Measurements from ENCODE around the gene QPCT. TPM values are rescaled to one million over a fixed set of nuclear protein-coding genes. Genes with fewer than 3 reads are reported as not detected.

Gene QPCT
- total and polyA plus RNA-seq, 2 experiments from 2014 or later = 13.2 TPM

DNA sequence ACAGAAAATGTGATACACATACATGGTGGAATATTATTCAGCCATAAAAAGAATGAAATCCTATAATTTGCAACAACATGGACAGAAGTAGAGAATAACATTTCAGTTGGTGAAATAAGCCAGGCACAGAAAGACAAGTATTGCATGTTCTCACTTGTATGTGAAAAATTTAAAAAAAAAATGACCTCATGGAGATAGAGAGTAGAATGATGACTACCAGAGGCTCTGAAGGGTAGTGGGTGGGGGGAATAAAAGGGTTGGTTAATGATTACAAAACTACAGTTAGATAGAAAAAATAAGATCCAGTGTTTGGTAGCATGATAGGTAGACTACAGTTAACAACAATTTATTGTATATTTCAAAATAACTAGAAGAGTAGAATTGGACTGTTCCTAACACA is 44.3 kb upstream of the QPCT start (continued):
- TF ChIP-seq, protein P1, sequence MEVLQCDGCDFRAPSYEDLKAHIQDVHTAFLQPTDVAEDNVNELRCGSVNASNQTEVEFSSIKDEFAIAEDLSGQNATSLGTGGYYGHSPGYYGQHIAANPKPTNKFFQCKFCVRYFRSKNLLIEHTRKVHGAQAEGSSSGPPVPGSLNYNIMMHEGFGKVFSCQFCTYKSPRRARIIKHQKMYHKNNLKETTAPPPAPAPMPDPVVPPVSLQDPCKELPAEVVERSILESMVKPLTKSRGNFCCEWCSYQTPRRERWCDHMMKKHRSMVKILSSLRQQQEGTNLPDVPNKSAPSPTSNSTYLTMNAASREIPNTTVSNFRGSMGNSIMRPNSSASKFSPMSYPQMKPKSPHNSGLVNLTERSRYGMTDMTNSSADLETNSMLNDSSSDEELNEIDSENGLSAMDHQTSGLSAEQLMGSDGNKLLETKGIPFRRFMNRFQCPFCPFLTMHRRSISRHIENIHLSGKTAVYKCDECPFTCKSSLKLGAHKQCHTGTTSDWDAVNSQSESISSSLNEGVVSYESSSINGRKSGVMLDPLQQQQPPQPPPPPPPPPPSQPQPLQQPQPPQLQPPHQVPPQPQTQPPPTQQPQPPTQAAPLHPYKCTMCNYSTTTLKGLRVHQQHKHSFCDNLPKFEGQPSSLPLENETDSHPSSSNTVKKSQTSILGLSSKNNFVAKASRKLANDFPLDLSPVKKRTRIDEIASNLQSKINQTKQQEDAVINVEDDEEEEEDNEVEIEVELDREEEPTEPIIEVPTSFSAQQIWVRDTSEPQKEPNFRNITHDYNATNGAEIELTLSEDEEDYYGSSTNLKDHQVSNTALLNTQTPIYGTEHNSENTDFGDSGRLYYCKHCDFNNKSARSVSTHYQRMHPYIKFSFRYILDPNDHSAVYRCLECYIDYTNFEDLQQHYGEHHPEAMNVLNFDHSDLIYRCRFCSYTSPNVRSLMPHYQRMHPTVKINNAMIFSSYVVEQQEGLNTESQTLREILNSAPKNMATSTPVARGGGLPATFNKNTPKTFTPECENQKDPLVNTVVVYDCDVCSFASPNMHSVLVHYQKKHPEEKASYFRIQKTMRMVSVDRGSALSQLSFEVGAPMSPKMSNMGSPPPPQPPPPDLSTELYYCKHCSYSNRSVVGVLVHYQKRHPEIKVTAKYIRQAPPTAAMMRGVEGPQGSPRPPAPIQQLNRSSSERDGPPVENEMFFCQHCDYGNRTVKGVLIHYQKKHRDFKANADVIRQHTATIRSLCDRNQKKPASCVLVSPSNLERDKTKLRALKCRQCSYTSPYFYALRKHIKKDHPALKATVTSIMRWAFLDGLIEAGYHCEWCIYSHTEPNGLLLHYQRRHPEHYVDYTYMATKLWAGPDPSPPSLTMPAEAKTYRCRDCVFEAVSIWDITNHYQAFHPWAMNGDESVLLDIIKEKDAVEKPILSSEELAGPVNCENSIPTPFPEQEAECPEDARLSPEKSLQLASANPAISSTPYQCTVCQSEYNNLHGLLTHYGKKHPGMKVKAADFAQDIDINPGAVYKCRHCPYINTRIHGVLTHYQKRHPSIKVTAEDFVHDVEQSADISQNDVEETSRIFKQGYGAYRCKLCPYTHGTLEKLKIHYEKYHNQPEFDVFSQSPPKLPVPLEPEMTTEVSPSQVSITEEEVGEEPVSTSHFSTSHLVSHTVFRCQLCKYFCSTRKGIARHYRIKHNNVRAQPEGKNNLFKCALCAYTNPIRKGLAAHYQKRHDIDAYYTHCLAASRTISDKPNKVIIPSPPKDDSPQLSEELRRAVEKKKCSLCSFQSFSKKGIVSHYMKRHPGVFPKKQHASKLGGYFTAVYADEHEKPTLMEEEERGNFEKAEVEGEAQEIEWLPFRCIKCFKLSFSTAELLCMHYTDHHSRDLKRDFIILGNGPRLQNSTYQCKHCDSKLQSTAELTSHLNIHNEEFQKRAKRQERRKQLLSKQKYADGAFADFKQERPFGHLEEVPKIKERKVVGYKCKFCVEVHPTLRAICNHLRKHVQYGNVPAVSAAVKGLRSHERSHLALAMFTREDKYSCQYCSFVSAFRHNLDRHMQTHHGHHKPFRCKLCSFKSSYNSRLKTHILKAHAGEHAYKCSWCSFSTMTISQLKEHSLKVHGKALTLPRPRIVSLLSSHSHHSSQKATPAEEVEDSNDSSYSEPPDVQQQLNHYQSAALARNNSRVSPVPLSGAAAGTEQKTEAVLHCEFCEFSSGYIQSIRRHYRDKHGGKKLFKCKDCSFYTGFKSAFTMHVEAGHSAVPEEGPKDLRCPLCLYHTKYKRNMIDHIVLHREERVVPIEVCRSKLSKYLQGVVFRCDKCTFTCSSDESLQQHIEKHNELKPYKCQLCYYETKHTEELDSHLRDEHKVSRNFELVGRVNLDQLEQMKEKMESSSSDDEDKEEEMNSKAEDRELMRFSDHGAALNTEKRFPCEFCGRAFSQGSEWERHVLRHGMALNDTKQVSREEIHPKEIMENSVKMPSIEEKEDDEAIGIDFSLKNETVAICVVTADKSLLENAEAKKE (CRISPR knock-in tag; IDR thresholded peaks at IDR 0.05) = no peak
- TF ChIP-seq POLR2AphosphoS5 (IDR thresholded peaks at IDR 0.05; ENCODE audit: low read depth) (no peak), NANOG (IDR thresholded peaks at IDR 0.05; ENCODE audit: borderline replicate concordance) (no peak), JUNB (IDR thresholded peaks at IDR 0.05; ENCODE audit: unreplicated experiment) (no peak), EZH2 (IDR thresholded peaks at IDR 0.05; ENCODE audit: low read depth, unreplicated experiment) (no peak)
- TF ChIP-seq, protein P2, sequence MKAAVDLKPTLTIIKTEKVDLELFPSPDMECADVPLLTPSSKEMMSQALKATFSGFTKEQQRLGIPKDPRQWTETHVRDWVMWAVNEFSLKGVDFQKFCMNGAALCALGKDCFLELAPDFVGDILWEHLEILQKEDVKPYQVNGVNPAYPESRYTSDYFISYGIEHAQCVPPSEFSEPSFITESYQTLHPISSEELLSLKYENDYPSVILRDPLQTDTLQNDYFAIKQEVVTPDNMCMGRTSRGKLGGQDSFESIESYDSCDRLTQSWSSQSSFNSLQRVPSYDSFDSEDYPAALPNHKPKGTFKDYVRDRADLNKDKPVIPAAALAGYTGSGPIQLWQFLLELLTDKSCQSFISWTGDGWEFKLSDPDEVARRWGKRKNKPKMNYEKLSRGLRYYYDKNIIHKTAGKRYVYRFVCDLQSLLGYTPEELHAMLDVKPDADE (IDR thresholded peaks at IDR 0.05) = no peak

DNA sequence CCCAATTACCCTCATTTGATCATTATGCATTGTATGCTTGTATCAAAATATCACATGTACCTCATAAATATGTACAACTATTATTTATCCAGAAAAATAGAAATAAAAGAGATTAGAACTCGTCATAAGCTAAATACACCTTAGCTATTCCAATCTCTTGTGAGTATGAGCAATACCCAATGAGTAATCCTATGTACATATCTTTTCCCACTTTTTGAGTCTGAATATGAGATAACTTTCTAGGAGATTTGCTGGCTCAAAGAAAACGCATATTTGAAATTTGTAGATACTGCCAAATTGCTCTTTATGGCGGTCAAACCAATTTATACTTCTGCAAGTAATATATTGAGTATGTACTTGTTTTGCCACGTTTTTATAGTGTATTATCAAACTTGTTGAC is 43.9 kb upstream of the QPCT start:
- Mint-ChIP-seq H3K9me3 (peaks cover 15% of the 10 kb centered on the region), H3K27ac (no peak overlapping the region), H3K27me3 (ENCODE audit: insufficient read depth, low read depth, poor library complexity) (no peaks in the 10 kb centered on the region), H3K4me1 (peaks cover 11% of the 10 kb centered on the region), H3K4me3 (no peak overlapping the region), H3K36me3 (ENCODE audit: low read depth) (peaks cover 23% of the 10 kb centered on the region)
- H3F3A ChIP-seq (replicated peaks; ENCODE audit: low read depth) = no peaks in the 10 kb centered on the region
- TF ChIP-seq CREB1 (CRISPR knock-in tag; IDR thresholded peaks at IDR 0.05; ENCODE audit: low read depth) (no peak), POLR2AphosphoS5 (IDR thresholded peaks at IDR 0.05; ENCODE audit: low read depth) (no peak), STAT1 (IDR thresholded peaks at IDR 0.05; ENCODE audit: unreplicated experiment) (no peak)
- no peak overlapping the region for H3K4me3 ChIP-seq
- no peak overlapping the region for H3K27ac ChIP-seq (ENCODE audit: low read depth)
- H3K9me2 ChIP-seq (ENCODE audit: insufficient read depth) = no peaks in the 10 kb centered on the region
- H3K79me2 ChIP-seq (replicated peaks; ENCODE audit: insufficient read depth) = peaks cover 97% of the 10 kb centered on the region
- ATAC-seq (no peak), DNase-seq (ENCODE audit: low spot score) (no peak)
- H2AFZ ChIP-seq = no peak overlapping the region
- peaks cover 7% of the 10 kb centered on the region for H4K20me1 ChIP-seq (replicated peaks; ENCODE audit: insufficient read depth)
- H3K4me2 ChIP-seq = no peak overlapping the region
- no peaks in the 10 kb centered on the region for H3K36me3 ChIP-seq (ENCODE audit: insufficient read depth)
- H3K4me1 ChIP-seq (ENCODE audit: insufficient read depth) = no peaks in the 10 kb centered on the region
- no peaks in the 10 kb centered on the region for H3K27me3 ChIP-seq (ENCODE audit: insufficient read depth)

Measured in GM23338 (cell line).